ENCODE data around the gene ZSCAN12.
"Not testable (repeated sequence)": the region's sequence is repeated elsewhere in the genome, so short reads cannot be mapped to it uniquely, and the experiment has no call there.

Gene ZSCAN12

DNA sequence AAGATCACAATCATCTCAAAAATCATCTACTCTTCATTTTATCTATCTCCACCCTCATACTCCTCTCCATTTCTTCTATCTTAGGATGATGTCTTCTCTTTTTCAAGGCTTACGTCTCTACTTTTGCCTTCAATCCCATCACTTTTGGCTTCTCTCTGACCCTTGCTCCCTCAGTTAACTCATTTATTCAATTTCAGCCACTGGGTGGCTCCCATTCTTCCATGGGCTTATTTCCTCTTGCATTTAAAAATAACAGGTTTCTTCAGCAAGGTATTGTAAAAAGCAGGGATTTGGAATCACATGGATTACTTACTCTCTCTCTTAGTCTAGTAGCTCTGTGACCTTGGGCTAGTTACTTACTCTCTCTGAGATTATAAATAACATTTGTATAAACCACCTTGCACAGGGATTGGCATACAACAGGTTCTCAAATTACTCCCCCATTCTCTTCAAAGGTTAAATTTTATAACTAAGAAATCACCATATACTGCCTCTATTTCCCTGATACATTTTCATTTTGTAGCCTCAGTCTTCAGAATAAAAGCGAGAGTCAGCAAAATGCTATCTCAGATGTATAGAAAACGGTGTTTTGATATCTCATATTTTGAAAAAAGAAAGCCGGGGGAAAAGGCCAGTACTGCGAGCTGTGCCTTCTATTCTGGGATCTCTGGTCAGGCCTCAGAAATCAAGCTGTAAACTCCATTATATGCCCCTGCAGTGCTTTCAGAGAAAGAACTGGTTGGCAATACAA lies 5.5 kb downstream of the ZSCAN12 start:
- no peak for DNase-seq (ENCODE audit: low read depth)

- DNase-seq (ENCODE audit: low read depth), result no peak
These were observed 8.9 kb downstream of the ZSCAN12 start for GRCh38 chr6:28390688-28391087.

- DNase-seq (ENCODE audit: low read depth), result no peak
These were observed 15.4 kb downstream of the ZSCAN12 start for GRCh38 chr6:28384143-28384533.

DNA sequence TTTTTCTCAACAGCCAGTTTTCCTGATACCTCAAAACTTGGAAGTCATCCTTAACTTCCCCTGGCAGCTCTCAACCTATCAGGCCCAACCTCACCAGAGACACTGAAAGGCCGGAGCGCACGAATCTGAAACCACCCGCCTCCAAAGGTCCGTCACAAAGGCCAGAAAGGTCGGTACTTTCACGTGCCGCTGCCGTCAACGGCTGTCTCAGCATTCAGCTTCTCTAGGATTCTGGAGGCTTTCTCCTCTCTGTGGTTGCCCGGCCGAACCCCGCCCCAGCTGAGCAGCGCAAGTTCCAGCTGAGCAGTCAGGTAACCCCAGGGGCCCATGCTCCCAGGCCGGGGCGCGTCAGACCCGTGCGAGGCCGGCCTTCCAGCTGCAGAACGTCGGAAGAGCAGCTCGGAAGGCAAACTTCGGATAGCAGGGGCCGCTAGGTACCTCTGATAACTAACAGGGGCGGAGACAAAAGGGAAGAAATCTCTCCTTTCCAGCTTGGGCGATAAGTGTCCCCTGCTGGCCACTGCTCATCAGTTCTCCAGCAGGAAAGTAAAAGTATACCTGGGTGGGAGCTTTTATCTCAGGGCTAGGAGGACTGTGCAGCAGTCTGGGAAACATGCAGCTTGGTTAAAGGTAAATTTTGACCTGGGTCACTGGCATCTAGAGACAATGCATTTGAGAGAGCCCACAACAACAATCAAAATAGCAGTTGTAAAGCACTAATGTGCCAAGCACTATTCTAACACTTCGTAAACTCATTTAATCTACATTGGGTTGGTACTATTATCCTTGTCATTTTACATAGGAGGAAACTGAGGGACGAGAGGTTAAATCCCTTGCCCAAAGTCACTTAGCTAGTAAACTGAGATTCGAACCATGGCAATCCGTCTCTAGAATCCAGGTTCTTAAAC lies 16.1 kb downstream of the ZSCAN12 start:
- DNase-seq (ENCODE audit: low read depth), result no peak

GRCh38 chr6:28380381-28380780 lies 19.2 kb downstream of the ZSCAN12 start:
- DNase-seq (ENCODE audit: low read depth), result no peak

- DNase-seq (ENCODE audit: low read depth), result no peak
These were observed 20.9 kb downstream of the ZSCAN12 start for GRCh38 chr6:28378644-28379043.

DNA sequence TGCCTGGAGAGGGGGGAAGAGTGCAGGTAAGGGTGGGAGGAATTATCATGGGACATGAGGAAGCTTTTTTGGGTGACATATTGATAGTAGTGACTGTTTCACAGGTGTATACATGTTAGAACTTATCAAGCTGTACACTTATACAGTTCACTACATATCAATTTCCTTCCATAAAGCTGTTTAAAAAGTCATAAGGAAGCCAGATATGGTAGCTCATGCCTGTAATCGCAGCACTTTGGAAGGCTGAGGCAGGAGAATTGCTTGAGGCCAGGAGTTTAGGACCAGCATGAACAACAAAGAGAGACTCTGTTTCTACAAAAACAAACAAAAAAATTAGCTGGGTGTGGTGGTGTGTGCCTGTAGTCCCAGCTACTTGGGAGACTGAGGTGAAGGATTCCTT lies 21.7 kb downstream of the ZSCAN12 start:
- no peak for DNase-seq (ENCODE audit: low read depth)

- DNase-seq (ENCODE audit: low read depth), result no peak
These were observed 25.6 kb downstream of the ZSCAN12 start for GRCh38 chr6:28373925-28374324.

DNA sequence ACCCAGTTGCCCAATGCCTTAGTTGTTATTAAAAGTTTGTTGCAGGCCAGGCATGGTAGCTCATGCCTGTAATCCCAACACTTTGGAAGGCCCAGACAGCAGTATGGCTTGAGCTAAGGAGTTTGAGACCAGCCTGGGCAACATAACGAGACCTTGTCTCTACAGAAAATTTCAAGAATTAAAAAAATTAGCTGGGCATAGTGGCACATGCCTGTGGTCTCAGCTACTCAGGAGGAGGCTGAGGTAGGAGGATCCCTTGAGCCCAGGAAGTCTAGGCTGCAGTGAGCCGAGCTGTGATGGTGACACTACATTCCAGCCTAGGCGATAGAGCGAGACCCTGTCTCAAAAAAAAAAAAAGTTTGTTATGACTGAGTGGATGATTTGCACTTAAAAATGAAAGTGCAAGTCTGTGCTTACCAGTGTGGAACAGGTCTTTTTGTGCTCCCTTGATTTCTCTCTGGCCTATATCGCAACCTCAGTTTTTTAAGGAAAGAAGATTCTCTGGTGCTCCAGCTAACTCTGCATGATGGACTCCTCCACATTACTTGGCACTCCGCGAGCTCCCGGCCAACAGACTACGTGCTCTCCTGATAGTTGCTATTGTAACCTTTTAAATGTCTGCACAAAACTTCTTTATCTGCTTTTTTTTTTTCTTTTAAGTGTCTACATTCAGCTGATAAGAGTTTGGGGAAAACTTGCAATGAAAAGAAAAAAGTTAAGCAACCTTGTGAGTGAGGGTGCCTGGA lies 27.7 kb downstream of the ZSCAN12 start:
- DNase-seq (ENCODE audit: low read depth), result no peak

- DNase-seq (ENCODE audit: low read depth), result no peak
These were observed 28.3 kb downstream of the ZSCAN12 start for GRCh38 chr6:28371280-28371679.

DNA sequence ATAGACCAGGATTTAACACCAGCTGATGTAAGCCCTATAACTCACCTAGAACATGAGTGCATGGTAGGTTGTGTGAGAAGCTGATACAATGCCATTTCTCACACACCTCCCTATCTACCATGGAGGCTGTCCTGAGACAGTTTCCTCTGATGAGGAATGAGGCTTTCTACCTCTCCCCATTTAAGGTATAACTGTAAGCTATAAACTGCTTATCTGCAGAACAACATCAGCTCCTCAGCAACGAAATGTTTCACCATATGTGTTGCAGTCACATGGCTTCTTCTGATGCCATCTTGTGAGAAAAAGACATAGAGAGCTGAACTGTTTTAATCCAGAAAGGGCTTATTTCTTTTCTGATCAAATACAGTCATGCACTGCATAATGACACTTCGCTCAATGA lies 29.1 kb downstream of the ZSCAN12 start:
- DNase-seq (ENCODE audit: low read depth), result no peak

- no peak for DNase-seq (ENCODE audit: low read depth)
These were observed 30.1 kb downstream of the ZSCAN12 start for GRCh38 chr6:28369463-28369862.

DNA sequence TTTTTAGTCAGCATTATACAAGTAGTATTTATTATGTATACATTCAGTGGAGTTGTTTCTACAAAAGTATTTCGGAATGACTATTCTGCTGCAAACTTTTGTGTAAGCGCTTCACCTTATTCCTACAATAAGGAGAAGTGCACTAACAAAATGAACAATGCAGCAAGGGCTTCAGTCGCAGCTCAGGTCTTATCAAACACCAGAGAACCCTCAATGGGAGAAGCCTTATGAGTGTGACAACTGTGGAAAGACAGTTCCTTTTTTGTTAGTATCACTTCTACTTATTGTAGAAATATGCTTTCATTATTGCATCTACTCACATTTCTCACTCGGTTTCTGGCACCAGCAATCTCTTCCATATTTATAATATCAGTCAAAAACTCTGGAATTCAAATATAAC lies 31.0 kb downstream of the ZSCAN12 start:
- no peak for DNase-seq (ENCODE audit: low read depth)

- not testable (repeated sequence) for DNase-seq (ENCODE audit: low read depth)
These were observed 34.0 kb downstream of the ZSCAN12 start for GRCh38 chr6:28365590-28365989.

GRCh38 chr6:28360961-28361360 lies 38.6 kb downstream of the ZSCAN12 start:
- DNase-seq (ENCODE audit: low read depth), result no peak

GRCh38 chr6:28359562-28359961 lies 40.0 kb downstream of the ZSCAN12 start:
- DNase-seq (ENCODE audit: low read depth), result not testable (repeated sequence)

GRCh38 chr6:28357036-28357435 lies 42.5 kb downstream of the ZSCAN12 start:
- DNase-seq (ENCODE audit: low read depth), result no peak

DNA sequence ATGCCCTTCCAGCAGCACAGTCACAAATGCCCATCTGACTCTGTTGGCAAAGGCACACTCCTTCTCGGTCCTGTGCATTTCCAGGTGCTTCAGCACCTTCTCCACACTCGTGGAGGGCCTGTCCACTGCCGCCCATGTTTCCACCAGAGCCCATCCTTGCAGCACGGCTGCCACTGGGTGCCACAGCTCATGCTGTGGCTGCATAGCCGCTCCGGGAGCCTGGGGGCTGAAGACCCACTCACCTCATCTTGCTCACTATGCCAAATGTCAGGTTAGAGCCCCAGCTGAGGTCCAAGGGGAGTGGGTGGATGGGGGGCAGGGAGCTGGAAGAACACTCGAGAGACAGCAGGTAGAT lies 42.9 kb downstream of the ZSCAN12 start:
- no peak for DNase-seq (ENCODE audit: low read depth)

- peak; percentile 35 for DNase-seq (ENCODE audit: low read depth)
These were observed 43.5 kb downstream of the ZSCAN12 start for GRCh38 chr6:28355743-28356665.

- DNase-seq (ENCODE audit: low read depth), result no peak
These were observed 44.6 kb downstream of the ZSCAN12 start for GRCh38 chr6:28354688-28355554.
